ENCODE measurements around the gene NEUROG1.
"Not testable (repeated sequence)": the region's sequence is repeated elsewhere in the genome, so short reads cannot be mapped to it uniquely, and the experiment has no call there.

GRCh38 chr5:135529576-135529975, 6.2 kb downstream of the NEUROG1 start:
- TF ChIP-seq POLR2A, CTCF (IDR thresholded peaks at IDR 0.05): not testable (repeated sequence)

All from thyroid gland (tissue), 4 donors.